Measurements from ENCODE around the gene FAM20C.

FAM20C gene

DNA sequence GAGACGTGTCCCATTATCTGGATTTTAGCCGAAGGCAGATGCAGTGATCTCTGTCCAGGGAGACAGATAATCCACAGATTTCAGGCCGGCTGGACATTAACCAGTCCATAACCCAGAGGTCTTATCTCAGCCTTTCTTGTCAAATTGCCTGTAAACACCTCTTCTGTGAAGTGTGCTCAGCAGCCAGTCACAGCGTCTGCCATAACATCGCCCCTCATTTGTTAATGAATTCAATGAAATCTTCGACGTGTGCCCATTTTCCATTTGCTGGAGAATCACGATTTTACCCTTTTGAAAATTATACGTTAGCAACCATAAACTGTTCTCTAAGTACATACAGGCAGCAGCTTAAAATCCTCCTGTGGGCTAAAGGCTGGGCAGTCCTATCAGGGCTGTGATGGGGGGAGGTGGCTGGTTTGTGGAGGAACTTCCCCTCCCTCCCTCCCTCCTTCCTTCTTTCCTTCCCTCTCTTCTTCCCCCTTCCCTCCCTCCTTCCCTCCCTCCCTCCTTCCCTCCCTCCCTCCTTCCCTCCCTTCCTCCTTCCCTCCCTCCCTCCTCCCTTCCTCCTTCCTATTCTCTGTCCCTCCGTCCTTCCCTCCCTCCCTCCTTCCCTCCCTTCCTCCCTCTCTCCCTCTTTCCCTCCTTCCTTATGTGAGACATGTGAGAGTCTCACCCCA is 26.6 kb upstream of the FAM20C start:
- TF ChIP-seq, protein P1, sequence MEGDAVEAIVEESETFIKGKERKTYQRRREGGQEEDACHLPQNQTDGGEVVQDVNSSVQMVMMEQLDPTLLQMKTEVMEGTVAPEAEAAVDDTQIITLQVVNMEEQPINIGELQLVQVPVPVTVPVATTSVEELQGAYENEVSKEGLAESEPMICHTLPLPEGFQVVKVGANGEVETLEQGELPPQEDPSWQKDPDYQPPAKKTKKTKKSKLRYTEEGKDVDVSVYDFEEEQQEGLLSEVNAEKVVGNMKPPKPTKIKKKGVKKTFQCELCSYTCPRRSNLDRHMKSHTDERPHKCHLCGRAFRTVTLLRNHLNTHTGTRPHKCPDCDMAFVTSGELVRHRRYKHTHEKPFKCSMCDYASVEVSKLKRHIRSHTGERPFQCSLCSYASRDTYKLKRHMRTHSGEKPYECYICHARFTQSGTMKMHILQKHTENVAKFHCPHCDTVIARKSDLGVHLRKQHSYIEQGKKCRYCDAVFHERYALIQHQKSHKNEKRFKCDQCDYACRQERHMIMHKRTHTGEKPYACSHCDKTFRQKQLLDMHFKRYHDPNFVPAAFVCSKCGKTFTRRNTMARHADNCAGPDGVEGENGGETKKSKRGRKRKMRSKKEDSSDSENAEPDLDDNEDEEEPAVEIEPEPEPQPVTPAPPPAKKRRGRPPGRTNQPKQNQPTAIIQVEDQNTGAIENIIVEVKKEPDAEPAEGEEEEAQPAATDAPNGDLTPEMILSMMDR (IDR thresholded peaks at IDR 0.05) = no peak
- TF ChIP-seq ZFX (IDR thresholded peaks at IDR 0.05; ENCODE audit: borderline replicate concordance) = no peak
- peak overlapping the region; percentile 29; the same call in 1 of the 2 replicates for H3K27ac ChIP-seq

DNA sequence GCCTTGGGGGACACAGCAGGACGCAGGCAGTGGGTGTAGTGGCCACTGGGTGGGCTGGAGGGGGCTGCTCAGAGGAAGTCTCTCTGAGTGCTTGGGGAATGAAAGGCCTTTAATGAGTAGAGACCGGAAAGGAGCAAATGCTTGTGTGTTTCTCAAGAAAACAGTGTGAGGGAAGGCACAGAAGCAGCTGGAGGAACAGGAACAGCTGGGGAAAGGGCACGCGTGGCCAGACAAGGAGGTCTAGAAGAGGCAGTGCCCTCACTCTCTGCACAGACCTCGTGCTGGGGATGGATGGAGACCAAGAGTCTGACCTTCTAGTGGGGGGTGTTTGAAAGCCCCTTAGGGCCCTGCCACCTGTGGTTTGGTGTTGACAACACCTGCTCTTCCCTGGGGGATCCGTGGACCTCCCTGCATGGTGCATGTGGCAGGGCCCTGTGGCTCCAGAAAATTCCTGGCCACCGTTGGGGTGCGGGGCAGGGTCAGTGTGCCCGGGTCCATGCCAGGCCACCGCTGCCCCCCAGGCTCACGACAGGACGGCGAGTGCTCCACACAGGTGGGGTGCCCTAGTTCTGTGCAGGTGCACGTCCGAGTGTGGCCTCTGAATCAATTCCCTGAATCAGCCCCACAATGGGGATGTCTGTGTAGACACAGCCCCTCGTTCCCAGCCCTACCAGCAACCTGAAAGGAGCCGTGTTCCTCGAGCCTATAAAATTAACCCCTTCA is 25.9 kb upstream of the FAM20C start:
- TF ChIP-seq ZFX (IDR thresholded peaks at IDR 0.05; ENCODE audit: borderline replicate concordance) = no peak
- TF ChIP-seq, protein P1 (IDR thresholded peaks at IDR 0.05) = no peak
- no peak overlapping the region for H3K27ac ChIP-seq

DNA sequence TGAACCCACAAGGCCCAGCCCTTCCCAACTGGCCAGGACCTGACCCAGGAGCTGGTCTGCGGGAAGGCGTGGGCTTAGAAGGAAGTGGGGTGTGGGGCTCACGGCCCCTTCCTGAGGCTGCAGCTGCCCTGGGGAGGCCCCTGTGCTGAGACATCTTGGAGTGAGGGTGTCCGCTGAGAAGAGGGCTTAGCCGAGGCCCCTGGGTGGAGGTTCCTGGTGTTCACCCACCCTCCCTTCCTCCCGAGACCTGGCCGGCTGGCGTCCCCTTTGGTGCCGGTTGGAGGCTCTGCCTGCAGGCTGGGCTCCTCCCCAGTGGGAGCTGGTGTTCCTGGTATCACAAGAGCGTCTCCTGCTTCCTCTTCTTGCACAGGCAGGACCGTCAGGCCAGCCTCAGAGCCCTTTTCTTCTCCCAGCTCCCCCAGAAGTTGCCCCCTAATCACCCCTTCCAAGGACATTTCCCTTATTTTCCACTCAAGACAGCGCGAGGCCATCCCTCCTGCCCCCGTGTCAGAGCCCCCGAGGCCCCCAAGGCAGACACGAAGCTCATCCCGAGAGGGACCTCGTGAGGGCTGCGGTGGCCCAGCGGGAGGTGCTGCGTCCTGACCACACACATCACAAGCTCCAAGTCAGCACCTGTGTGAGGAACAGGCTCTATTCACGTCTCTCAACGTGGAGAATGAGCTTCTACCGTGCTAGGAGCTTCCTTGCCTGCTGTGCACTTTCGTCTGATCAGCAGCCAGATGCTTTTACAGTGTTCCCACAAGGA is 25.1 kb upstream of the FAM20C start:
- no peak overlapping the region for H3K27ac ChIP-seq
- TF ChIP-seq, protein P1 (IDR thresholded peaks at IDR 0.05) = no peak
- no peak for TF ChIP-seq ZFX (IDR thresholded peaks at IDR 0.05; ENCODE audit: borderline replicate concordance)

DNA sequence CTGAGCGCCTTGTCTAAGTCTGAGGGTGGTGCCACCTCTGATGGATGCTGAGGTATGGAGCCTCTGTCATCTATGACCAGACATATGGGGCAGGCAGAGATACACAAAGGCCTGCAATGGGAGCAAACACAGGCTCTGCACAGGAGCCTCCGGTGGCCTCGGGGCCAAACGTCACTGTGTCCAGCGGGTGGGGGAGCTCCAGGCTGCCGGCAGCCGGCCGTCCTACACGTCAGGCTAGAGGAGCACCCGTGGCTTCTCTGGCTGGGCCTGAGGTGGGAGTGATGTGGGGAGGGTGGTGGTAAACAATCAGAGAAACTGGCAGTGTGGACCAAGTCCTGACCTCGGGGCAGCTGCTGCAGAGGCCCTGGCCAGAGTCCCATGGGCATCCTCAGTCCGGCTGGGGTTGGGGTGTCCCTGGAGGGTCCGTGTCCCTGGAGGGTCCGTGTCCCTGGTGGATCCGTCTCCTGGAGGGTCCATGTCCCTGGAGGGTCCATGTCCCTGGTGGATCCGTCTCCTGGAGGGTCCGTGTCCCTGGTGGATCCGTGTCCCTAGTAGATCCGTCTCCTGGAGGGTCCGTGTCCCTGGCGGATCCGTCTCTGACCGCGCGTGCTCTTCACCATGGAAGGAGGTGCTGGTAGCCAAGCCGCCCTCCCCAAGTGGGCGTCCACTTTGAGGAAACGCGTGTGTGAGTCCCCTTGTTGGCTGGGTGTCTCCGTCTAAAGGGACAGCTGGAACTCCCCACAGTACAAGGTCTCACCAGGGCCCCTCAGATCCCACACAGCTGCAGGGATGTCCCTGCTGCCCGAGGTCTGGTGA is 24.2 kb upstream of the FAM20C start:
- TF ChIP-seq, protein P1 (IDR thresholded peaks at IDR 0.05) = no peak
- no peak for TF ChIP-seq ZFX (IDR thresholded peaks at IDR 0.05; ENCODE audit: borderline replicate concordance)
- no peak overlapping the region for H3K27ac ChIP-seq

DNA sequence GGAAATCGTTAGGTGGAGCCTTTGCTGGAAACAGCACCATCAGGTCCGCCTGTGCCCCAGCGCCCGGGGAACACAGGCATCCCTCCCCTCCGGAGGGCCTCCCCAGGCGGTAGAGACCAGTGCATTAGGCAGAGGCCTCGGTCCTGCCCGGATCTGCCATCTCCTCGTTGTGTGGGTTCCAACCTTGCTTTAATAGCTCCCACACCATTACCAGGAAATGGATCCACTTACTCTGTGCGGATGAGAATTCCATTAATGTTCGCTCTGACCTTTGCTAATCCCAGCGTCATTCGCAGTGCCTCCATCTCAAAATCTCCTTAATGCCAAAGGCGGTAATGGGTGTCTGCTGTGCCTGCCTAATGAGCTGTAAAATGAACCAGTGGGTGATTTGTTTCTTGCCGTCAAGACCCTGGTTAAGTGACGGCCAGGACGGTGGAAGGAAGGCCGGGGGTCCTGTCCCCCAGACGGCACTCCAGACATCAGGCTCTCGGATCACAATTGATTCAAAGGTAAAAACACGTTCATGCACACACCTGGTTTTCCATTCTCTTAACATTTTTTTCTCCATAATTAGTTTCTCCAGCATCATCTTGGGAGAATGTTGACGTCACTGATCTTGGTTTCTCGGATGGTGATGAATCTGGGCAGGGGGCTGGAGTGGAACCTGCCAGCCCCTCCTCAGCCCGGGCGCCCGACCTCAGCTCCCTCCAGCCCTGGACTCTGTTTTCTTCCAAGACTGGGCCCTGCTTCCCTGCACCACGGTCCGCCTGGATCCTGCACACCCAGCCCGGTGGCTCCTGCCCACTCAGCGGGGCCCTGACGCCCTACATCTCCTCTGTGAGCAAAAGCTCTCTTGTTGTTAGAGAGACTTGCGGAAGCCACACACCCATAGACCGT is 22.8 kb upstream of the FAM20C start:
- TF ChIP-seq ZFX (IDR thresholded peaks at IDR 0.05; ENCODE audit: borderline replicate concordance) = no peak
- TF ChIP-seq, protein P1 (IDR thresholded peaks at IDR 0.05) = no peak
- H3K27ac ChIP-seq = no peak overlapping the region

Data from 22Rv1 (cell line).